NT2/D1 (cell line): ENCODE results near the gene EML1.

Source experiments
- YY1 ChIP-seq: IDR thresholded peaks from 2 replicates; pipeline ENCODE4 v1.6.1; 2011; ENCODE audit not compliant: insufficient read length, insufficient read depth
- ZNF274 ChIP-seq: IDR thresholded peaks from 2 replicates; pipeline ENCODE4 v1.6.1; 2011; ENCODE audit warnings: mild to moderate bottlenecking, low read depth, low read length

DNA sequence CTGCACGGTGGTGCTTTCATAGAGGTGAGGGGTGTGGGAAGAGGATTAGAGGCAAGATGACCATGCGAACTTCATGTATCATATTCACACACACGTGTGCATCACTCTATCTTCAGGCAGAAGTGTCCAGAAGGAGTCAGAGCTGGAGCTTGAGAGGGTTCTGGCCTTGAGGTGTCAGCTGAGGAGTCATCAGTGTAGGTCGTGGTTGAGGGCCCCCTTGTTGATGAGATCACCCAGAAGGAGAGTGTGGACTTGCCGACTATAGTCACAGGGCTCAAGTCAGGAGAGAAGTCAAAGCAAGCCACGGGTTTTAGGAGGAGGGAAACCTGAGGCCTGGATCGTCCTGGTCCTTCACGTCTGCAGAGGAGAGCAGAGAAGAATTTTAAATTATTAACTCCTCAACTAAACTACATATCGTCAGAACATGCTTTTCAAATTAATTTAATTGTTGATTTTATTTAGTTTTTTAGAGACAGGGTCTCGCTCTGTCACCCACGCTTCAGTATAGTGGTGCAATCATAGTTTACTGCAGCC lies 25.4 kb downstream of the EML1 start:
- TF ChIP-seq YY1 (no peak), ZNF274 (no peak)
